HG03039 (cell line): ENCODE results near the gene MTUS2.
A peak's percentile ranks its signal among the peaks of the same experiment; 100 is the strongest.

Experiments
- ATAC-seq: cut with Tn5 transposase; IDR thresholded peaks from one replicate; pipeline ENCODE4 v1.9.1; 2021; ENCODE audit warnings: mild to moderate bottlenecking, moderate library complexity; ENCODE audit not compliant: unreplicated experiment

Gene MTUS2

DNA sequence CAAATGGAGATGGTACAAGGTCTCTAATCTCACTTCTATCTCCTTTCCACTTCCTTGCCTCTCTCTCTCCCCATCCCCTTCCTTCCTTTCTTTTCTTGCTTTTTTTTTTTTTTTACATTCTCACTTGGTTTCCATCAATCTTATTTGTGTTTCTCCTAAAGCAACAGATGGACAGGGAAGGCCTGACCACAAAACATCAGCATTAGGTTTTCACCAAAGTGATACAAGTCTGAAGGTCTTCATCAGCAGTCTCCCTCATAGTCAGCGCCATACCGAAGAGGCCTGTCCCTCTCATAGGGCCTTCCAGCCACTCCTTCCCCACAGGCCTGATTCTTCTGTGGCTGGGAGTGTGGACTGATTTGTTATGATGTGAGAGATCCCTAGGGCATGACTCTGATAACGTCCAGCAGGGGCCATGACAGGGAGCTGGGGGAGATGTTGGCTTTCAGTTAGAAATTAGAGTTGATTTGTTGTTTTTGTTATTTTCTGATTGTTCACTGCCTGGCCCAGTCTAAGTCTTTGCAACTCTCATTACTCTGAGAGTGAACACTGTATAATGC lies 616.7 kb downstream of the MTUS2 start:
- no peak for ATAC-seq

- no peak for ATAC-seq
These were observed 618.6 kb downstream of the MTUS2 start for GRCh38 chr13:29438769-29439168.

GRCh38 chr13:29439601-29440388 lies 619.7 kb downstream of the MTUS2 start:
- ATAC-seq = no peak

DNA sequence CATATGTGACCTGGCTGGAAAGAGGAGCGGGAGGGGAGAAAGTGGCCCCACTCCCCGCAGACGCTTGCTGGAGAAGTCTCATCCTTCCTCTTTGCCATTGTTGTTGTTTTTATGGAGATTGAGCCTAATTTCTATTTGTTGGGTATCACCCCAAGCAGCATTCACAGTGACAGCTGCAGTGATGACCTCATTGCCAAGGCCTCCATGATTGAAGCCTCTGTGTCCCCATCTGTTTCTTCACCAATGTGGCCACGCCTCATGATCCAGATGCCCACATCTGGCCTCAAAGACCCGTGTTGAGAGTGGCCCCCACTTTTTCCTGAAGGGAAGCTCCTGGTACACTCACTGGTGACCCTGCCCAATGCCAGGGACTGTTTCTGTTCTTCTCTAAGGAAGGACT lies 621.2 kb downstream of the MTUS2 start:
- no peak for ATAC-seq

- ATAC-seq = no peak
These were observed 625.9 kb downstream of the MTUS2 start for GRCh38 chr13:29446016-29446415.

GRCh38 chr13:29448174-29448573 lies 628.0 kb downstream of the MTUS2 start:
- ATAC-seq = no peak

DNA sequence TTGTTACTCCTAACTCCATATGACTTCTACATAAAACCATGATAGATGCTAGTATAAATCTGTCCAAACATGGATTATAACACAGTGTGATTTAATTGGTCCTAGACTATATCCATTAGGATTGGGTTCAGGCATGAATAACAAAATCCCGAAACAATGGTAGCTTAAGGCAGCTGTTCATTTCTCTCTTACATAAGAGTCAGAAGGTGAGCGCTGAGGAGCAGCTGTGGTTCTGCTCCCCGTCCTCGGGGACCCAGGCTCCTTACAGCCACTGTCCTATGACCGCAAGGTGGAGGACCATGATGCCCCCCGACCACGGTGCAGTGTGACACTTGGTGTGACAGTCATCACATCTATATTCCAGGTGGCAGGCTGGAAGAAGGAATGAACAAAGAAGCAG lies 629.6 kb downstream of the MTUS2 start:
- no peak for ATAC-seq

- no peak for ATAC-seq
These were observed 631.8 kb downstream of the MTUS2 start for GRCh38 chr13:29451976-29452375.

DNA sequence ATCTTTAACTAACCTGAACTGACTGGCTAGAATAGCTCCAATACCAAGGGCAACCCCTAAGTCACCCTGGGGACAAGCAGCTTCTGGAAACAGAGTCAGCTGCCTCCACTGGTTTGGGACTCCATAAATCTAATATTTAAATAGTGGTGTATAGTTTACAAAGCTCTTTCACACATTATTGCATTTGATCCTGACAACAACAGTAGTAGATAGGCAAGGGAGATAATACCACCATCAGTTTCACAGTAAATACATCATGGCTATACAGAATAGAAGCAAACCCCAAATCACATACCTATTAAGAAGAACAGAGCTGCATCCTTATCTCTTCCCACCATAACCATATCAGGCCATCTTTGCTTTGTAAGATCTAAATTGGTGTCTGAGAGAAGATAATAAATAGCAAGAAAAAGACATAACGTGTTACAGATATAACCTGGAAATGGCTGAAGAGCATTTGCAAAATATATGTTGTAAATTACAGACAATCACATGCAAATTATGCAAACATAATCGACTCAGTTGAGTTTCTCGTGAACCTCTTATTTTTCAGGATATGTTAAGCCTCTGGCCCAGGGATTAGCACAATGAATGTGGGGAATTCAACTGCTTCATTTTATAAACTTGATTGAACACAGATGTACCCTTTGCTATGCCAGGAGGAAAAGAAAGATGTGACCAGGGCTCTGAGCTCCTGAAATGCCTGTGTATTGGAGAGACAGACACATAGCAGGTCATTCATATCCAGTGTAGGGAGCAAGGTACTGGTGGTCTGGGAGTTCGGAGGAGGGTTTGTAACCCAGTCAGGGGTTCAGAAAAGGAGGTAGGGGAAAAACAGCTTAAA lies 632.9 kb downstream of the MTUS2 start:
- no peak for ATAC-seq

DNA sequence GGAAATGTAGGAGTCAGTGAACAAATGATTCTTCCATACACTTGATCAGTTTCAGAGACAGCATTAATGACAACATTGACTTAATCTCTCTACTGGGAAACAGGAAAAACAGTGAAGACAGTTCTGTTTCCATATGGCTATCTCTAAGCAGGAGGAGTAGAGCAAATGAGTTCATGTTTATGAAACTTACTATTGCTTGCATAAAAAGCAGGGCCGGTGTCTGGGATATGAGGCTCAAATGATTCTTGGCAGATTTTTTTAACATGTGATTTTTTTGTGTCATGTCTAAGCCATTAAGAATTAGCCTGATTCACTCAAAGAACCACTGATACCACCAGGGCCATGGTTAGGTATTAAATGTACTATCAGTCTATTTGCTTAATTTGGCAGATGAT lies 633.5 kb downstream of the MTUS2 start:
- ATAC-seq = no peak

- peak; percentile 77 for ATAC-seq
These were observed 634.9 kb downstream of the MTUS2 start for GRCh38 chr13:29454931-29455481.

DNA sequence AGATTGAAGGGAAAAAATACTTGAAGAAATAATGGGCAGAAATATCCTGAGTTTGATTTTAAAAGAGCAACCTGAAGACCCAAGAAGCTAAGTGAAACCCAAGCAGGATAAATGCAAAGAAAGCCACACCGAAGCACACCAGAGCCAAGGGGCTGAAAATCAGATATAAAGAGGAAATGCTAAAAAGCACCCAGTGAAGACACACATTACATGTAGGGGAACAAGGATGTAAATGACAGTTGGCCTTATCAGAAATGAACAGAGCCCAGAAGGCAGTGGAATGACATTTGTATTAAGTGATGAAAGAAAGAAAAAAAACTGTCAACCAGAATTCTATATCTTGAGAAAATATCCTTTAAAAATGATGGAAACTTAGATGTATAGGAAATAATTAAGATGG lies 636.3 kb downstream of the MTUS2 start:
- no peak for ATAC-seq

GRCh38 chr13:29457299-29457698 lies 637.2 kb downstream of the MTUS2 start:
- ATAC-seq = no peak

DNA sequence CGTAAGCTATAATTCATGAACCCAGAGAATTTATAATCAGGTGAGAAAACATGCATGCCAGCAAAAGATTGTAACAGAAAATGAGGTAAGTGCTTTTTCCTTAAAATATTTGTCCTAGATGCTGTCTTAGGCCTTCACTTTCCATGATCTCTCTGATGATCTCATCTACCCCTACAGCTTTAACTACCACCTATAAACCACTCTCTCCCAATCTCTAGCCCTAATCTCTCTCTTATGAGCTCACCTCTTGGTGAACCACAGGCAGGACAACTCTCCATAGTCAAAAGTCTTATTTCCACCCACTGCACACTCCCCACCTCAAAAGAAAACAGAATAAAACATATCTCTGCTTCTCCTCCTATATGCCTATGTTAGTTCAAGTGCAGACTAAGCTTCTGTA lies 638.3 kb downstream of the MTUS2 start:
- ATAC-seq = no peak

GRCh38 chr13:29459813-29460355 lies 639.7 kb downstream of the MTUS2 start:
- ATAC-seq = no peak

- no peak for ATAC-seq
These were observed 644.1 kb downstream of the MTUS2 start for GRCh38 chr13:29464105-29464679.

GRCh38 chr13:29465741-29466293 lies 645.7 kb downstream of the MTUS2 start:
- ATAC-seq = no peak

- no peak for ATAC-seq
These were observed 651.4 kb downstream of the MTUS2 start for GRCh38 chr13:29471551-29471950.

DNA sequence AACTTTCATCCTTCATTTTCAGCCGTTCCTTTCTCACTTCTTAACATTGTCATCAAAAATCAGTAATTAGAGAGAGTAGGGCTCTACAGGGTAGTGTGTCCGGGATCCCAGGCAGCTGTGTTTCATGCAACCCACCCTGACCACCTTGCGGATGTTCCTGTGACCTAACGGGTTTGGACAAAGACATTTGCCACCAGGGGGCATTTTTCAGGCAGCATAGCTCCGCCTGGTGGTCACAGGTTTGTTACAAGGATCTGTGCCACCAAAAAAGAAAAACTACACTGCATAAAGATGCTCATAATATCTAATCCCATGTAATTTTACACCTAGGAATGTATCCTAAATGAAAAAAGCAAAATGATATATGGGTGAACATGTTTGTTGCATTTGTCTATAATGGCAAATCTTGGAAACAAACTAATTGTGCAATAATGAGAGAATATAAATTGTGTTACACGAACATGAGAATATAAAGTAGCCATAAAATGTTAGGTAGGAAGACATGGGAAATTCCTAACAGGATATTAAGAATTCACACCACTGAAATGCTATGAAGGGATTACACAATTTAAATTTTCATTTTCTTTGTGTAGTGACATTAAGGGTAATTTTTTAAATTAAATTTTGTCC lies 652.3 kb downstream of the MTUS2 start:
- peak; percentile 51 for ATAC-seq

GRCh38 chr13:29473166-29473565 lies 653.0 kb downstream of the MTUS2 start:
- no peak for ATAC-seq
